ENCODE data around the gene VAPB.

Gene VAPB

GRCh38 chr20:58473453-58474425 is 84.7 kb downstream of the VAPB start:
- no peak overlapping the region for H3K27ac ChIP-seq
- no peak for DNase-seq (ENCODE audit: low read depth, low spot score)

GRCh38 chr20:58475466-58475865 is 86.4 kb downstream of the VAPB start:
- no peak overlapping the region for H3K27ac ChIP-seq
- no peak for DNase-seq (ENCODE audit: low read depth, low spot score)

GRCh38 chr20:58478141-58478805 is 89.2 kb downstream of the VAPB start:
- no peak for DNase-seq (ENCODE audit: low read depth, low spot score)
- no peak overlapping the region for H3K27ac ChIP-seq

- DNase-seq (ENCODE audit: low read depth, low spot score), result no peak
- no peak overlapping the region for H3K27ac ChIP-seq
Measured at GRCh38 chr20:58479726-58480440, 90.9 kb downstream of the VAPB start.

GRCh38 chr20:58480551-58481336 is 91.7 kb downstream of the VAPB start:
- H3K27ac ChIP-seq, result no peak overlapping the region
- DNase-seq (ENCODE audit: low read depth, low spot score), result no peak

GRCh38 chr20:58481481-58482021 is 92.5 kb downstream of the VAPB start:
- no peak overlapping the region for H3K27ac ChIP-seq
- DNase-seq (ENCODE audit: low read depth, low spot score), result no peak

GRCh38 chr20:58482416-58482815 is 93.4 kb downstream of the VAPB start:
- DNase-seq (ENCODE audit: low read depth, low spot score), result no peak
- no peak overlapping the region for H3K27ac ChIP-seq

GRCh38 chr20:58483051-58483450 is 94.0 kb downstream of the VAPB start:
- no peak for DNase-seq (ENCODE audit: low read depth, low spot score)
- H3K27ac ChIP-seq, result no peak overlapping the region

- no peak for DNase-seq (ENCODE audit: low read depth, low spot score)
Measured at GRCh38 chr20:58483470-58483869, 94.4 kb downstream of the VAPB start.

GRCh38 chr20:58485393-58485792 is 96.4 kb downstream of the VAPB start:
- no peak overlapping the region for H3K27ac ChIP-seq
- no peak for DNase-seq (ENCODE audit: low read depth, low spot score)

More at GRCh38 chr20:58483470-58483869, 94.4 kb downstream of the VAPB start:
- no peak overlapping the region for H3K27ac ChIP-seq

GRCh38 chr20:58486207-58486606 is 97.2 kb downstream of the VAPB start:
- H3K27ac ChIP-seq, result no peak overlapping the region
- DNase-seq (ENCODE audit: low read depth, low spot score), result no peak

GRCh38 chr20:58492074-58492718 is 103.2 kb downstream of the VAPB start:
- H3K27ac ChIP-seq, result no peak overlapping the region
- no peak for DNase-seq (ENCODE audit: low read depth, low spot score)

- DNase-seq (ENCODE audit: low read depth, low spot score), result no peak
Measured at GRCh38 chr20:58492795-58493524, 103.9 kb downstream of the VAPB start.

GRCh38 chr20:58494923-58495622 is 106.0 kb downstream of the VAPB start:
- no peak for DNase-seq (ENCODE audit: low read depth, low spot score)
- H3K27ac ChIP-seq, result no peak overlapping the region

More at GRCh38 chr20:58492795-58493524, 103.9 kb downstream of the VAPB start:
- no peak overlapping the region for H3K27ac ChIP-seq

- no peak for DNase-seq (ENCODE audit: low read depth, low spot score)
- H3K27ac ChIP-seq, result no peak overlapping the region
Measured at GRCh38 chr20:58495623-58496428, 106.8 kb downstream of the VAPB start.

GRCh38 chr20:58496429-58496769 is 107.4 kb downstream of the VAPB start:
- DNase-seq (ENCODE audit: low read depth, low spot score), result no peak
- H3K27ac ChIP-seq, result no peak overlapping the region

GRCh38 chr20:58497076-58497641 is 108.1 kb downstream of the VAPB start:
- DNase-seq (ENCODE audit: low read depth, low spot score), result no peak

More at GRCh38 chr20:58497076-58497641, 108.1 kb downstream of the VAPB start:
- H3K27ac ChIP-seq, result no peak overlapping the region
